ENCODE measurements around the gene CSMD2.

CSMD2 gene

GRCh38 chr1:33996281-33996680 is 168.7 kb downstream of the CSMD2 start:
- DNase-seq = no peak

DNA sequence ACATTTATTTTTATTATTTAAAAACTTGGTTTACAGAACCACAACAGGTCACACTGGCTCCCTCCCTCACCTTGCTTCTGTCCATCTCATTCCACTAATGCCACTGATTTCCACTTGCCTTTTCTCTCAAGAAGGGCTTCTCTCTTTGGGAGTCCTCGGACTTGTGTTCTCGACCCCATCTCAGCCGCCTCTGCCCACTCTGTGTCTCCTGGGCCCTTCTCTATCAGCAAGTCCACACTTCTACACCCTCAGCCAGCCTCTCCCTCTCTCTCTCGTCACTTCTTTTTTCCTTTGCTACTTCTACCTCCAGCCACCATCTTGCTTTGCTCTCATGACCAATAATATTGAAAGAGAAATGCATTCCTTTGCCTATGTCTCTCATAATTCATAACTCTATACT is 171.7 kb downstream of the CSMD2 start:
- DNase-seq = no peak

- DNase-seq = no peak
Observed at GRCh38 chr1:33990281-33990680, 174.7 kb downstream of the CSMD2 start.

DNA sequence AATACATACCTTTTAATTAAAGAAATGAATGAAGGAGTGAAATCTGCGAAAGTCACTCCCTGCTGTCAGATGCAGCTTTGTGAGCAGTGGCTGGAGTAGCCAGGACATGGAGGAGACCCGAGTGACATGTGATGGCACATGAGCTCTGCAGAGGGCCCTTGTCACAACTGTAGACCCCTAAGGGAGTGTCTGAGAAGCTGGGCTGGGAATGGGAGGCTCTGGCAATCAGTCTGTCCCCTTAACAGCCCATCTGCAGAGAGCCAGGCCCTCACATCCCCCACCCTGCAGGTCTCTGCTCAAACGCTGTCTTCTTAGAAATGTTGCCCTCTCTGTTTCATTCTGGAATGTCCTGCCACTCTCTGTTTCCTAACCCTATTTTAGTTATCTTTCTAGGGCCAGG is 176.9 kb downstream of the CSMD2 start:
- DNase-seq = no peak

- DNase-seq = no peak
Observed at GRCh38 chr1:33986390-33987095, 178.5 kb downstream of the CSMD2 start.

GRCh38 chr1:33985656-33986055 is 179.4 kb downstream of the CSMD2 start:
- no peak for DNase-seq

DNA sequence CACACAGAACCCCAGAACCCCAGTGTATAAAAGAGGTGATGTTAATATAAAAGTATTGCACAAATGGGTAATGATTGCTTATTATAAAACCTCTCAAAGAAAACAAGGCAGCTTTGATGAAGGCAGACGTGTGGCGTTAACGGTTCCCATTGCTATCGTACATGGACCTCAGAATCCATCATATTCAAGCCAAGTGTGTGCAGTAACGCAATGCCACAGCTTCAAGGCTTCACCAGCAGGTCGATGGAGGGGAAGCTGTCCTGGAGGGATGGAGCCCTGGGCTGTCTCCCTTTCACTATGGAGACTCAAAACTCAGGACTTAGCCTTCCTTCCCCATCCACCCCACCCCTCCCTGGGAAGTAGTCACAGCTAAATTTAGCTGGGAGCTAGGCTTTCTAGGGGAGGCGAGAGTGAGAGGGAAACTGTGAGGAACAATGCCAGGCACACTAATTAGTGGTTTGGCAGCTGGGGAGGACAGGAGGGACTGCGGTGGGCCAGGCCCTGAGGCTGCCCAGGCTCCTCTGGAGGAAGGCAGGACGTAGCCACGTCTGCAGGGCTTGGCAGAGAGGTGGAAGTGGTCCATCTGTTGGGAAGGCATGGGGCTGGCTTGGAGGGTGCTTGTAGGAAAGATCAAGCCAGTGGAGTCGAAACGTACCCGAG is 180.0 kb downstream of the CSMD2 start:
- no peak for DNase-seq

DNA sequence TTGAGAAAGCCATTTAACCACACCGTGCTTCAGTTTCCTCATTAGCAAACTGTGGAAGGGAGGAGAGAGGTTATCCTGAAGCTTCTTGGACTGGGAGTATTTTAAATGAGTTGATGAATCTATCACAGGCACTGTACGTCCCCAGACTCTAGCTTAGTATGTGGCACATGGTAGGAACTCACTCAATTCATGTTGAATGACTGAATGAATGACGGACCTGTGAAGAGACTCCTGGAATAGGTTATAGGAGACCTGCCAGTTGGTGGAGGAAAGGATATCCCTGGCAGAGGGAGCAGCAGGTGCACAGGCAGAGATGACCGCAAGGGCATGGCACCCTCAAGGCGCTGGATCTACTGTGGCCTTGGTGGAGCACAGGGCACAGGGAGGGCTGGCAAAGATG is 182.6 kb downstream of the CSMD2 start:
- DNase-seq = no peak

- no peak for DNase-seq
Observed at GRCh38 chr1:33979341-33979740, 185.7 kb downstream of the CSMD2 start.

GRCh38 chr1:33975961-33976360 is 189.1 kb downstream of the CSMD2 start:
- DNase-seq = no peak

- no peak for DNase-seq
Observed at GRCh38 chr1:33973799-33974545, 191.1 kb downstream of the CSMD2 start.

- DNase-seq = no peak
Observed at GRCh38 chr1:33972676-33973395, 192.2 kb downstream of the CSMD2 start.

DNA sequence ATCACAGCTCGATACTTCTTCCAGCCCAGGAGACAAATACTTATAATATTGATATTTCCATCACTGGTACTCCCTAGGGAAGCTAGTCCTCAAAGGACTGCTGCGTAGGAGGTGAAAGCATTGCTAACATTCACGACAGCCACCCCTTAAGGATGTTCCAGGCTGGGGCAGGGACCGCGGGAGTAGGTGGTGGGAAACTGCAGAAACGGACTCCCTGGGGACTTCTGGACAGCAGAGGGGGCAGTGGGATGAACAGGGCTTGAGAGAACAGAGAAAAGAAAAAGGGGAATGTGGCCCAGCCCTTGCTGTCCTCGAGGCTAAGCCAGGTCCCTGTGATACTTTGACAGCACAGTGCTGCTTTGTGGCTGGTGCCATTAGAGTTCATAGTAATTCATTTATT is 193.1 kb downstream of the CSMD2 start:
- no peak for DNase-seq

GRCh38 chr1:33971018-33971710 is 193.9 kb downstream of the CSMD2 start:
- DNase-seq = no peak

- no peak for DNase-seq
Observed at GRCh38 chr1:33970148-33970825, 194.7 kb downstream of the CSMD2 start.

DNA sequence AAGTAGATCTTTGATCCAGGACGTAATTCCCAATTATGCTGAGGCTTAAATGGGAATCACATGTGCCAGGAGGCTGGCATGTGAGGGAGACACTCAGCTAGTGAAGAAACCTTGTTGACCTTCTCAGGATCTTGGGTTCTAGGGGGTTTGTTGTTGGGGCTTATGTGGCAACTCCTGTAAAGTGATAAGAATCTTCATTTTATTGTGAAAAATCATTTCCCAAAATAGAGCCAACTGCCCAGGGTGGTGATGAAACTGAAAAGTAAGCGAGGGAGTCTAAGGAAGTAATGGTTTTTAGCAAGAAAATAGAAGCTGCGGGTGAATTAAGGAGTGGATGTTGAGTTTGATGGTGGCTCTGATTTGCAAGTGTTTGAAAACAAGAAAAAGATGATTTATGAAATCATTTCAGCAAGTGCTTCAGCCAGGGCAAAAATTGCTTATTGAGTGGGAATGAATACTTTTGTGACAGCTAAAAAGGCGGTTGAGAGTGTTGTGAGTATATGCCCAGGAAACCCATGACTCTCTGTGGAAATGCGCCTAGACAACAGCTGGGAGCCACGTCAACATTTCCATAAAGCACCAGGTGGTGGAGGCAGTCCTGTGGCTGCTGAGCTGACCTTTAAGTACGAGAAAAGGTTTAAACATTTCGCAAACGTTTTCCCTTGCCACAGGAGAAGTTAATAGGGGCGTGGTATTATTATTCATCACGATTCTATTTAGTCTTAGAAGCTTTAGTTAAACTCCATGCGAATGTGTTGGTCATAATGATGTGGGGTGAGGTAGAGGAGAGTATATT is 198.5 kb downstream of the CSMD2 start:
- DNase-seq = no peak

DNA sequence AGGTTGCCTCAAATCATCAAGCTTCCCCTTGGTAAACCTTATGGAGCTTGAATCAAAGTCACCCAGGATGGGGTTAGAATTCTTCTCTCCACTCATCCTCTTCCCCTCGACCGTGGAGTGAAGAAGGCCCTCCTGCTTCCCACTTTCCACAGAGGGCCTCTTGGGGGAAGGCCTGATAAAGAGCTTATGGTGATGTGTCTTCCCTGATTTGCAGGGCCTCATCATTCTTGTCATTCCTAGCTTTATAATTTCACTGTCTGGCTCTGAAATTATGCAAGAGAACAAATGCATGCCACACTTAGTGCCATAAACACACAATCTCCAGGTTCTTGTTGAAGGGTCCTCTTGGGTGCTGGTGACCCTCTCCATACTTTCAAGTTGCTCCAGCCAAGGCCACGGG is 199.9 kb downstream of the CSMD2 start:
- DNase-seq = no peak

- no peak for DNase-seq
Observed at GRCh38 chr1:33962061-33962460, 203.0 kb downstream of the CSMD2 start.

GRCh38 chr1:33960188-33960895 is 204.7 kb downstream of the CSMD2 start:
- DNase-seq = no peak

- no peak for DNase-seq
Observed at GRCh38 chr1:33957854-33958253, 207.2 kb downstream of the CSMD2 start.

DNA sequence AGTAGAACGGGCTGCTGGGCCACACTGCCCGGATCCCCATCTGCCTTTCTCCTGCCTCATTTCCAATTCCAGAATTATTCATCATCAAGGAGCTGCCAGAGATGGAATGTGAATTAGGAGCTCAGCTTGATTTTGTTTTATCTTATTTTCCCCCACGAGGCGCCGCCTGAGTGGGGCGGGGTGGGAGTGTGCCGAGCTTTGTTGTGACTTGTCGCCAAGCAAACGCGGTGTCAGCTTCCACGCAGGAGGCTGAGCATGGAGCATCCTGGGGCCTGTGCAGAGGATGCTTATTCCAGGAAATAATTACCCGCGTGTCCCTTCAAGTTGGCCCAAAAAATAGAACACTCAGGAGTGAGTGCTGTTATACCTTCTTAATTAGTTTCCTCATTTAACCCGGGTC is 209.9 kb downstream of the CSMD2 start:
- no peak for DNase-seq
